GM12892 (cell line): ENCODE data around the gene RASGRP1.

ENCODE experiments used
- POLR2A ChIP-seq: IDR thresholded peaks from 2 replicates; pipeline ENCODE4 v1.6.1; 2011; ENCODE audit warnings: low read depth, low read length, control low read depth
- TAF1 ChIP-seq: IDR thresholded peaks from 2 replicates; pipeline ENCODE4 v1.6.1; 2011; ENCODE audit warnings: low read depth, mild to moderate bottlenecking, control low read depth, low read length, borderline replicate concordance

DNA sequence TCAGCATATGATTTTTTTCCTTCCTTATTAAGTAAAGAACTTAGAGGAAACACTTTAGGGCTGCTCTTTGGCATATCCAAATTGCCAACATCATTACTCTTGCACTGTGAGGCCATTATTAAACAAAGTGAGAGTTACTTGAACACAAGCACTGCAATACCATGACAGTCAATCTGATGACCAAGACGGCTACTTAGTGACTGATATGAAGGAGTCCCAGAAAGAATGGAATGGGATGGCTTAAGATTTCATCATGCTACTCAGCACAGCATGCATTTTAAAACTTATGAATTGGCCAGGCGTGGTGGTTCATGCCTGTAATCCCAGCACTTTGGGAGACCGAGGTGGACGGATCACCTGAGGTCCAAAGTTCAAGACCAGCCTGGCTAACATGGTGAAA is 55.5 kb downstream of the RASGRP1 start:
- no peak for TF ChIP-seq POLR2A
- no peak for TF ChIP-seq TAF1
